MM.1S (cell line): ENCODE results near the gene VAV2.

Experiments used
- EZH2phosphoT487 ChIP-seq: fragments of 300-600 bp; sonication (generic); IDR thresholded peaks from 2 replicates; pipeline ENCODE4 v1.6.1; 2018; ENCODE audit warnings: antibody characterized with exemption, low read length
- TF ChIP-seq, protein P1 (sequence below): fragments of 300-600 bp; sonication (generic); IDR thresholded peaks from 2 replicates; pipeline ENCODE4 v1.5.1; 2016; ENCODE audit warnings: antibody characterized with exemption, low read length, mixed read lengths

DNA sequence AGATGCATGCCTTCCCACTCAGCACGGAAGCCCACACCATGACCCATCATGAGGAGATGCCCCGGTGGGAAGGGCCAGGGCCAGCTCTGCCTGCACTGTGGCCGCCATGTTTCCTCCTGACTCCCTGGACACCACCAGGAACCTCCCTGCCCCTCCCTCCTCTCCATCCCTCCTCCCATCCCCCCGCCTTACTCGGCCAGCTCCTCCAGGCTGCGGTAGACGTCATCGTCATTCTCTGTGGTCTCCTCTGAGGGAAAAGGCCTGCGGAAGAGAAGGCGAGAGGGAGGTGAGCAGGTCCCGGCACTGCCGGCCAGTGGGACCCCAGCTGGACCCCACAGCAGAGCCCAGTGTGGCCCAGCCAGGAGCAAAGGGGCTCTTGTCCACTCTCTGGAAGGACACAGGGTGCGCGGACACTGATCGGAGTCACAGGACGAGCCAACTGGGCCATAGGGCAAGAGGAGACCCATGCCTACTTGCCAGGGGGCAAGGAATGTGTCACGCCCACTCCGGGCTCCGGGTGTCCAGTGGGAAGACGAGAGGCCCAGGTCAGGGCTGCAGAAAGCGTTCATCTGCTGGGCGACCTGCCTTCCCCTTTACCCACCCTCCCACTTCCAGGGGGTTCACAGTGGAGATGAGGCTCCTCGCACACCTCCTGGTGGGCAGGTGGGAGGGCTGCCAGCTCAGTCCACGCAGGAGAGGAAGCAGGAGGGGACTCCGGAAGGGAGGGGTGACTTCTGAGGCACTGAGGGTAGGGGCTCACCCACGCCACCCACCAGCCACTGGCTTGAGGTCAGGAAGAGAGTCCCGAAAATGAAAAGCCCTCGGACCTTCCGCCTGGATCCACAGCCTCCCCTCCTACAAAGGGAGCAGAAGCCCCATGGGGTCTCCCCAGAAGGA lies 157.8 kb downstream of the VAV2 start:
- TF ChIP-seq, protein P1, sequence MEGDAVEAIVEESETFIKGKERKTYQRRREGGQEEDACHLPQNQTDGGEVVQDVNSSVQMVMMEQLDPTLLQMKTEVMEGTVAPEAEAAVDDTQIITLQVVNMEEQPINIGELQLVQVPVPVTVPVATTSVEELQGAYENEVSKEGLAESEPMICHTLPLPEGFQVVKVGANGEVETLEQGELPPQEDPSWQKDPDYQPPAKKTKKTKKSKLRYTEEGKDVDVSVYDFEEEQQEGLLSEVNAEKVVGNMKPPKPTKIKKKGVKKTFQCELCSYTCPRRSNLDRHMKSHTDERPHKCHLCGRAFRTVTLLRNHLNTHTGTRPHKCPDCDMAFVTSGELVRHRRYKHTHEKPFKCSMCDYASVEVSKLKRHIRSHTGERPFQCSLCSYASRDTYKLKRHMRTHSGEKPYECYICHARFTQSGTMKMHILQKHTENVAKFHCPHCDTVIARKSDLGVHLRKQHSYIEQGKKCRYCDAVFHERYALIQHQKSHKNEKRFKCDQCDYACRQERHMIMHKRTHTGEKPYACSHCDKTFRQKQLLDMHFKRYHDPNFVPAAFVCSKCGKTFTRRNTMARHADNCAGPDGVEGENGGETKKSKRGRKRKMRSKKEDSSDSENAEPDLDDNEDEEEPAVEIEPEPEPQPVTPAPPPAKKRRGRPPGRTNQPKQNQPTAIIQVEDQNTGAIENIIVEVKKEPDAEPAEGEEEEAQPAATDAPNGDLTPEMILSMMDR = no peak
- TF ChIP-seq EZH2phosphoT487 = no peak
